Coronary artery (tissue), 2 donors: Measurements from ENCODE around the gene MAP1S.
"Not testable (repeated sequence)": the region's sequence is repeated elsewhere in the genome, so short reads cannot be mapped to it uniquely, and the experiment has no call there.

ENCODE experiments used
- DNase-seq: peaks from one replicate; pipeline ENCODE4 v3.0.0-alpha.2; 2017; ENCODE audit warnings: low spot score
- H3K27ac ChIP-seq, 2 donors: fragments of 200-600 bp; sonication (generic); one replicate each; pipeline ENCODE4 v1.5.1; 2016 to 2019
- H3K4me3 ChIP-seq: fragments of 200-600 bp; sonication (generic); 2 replicates; pipeline ENCODE4 v1.5.1; 2016; ENCODE audit warnings: mild to moderate bottlenecking, moderate library complexity
- CTCF ChIP-seq: fragments of 200-600 bp; sonication (generic); IDR thresholded peaks from one replicate; pipeline ENCODE4 v1.5.1; 2019; ENCODE audit warnings: antibody characterized with exemption

Gene MAP1S

GRCh38 chr19:17775245-17775927, 56.1 kb downstream of the MAP1S start:
- Histone ChIP-seq H3K4me3 (no peak overlapping the region), H3K27ac (no peak overlapping the region)
- no peak for DNase-seq
- TF ChIP-seq CTCF = no peak

GRCh38 chr19:17775991-17776803, 56.9 kb downstream of the MAP1S start:
- H3K27ac ChIP-seq = no peak overlapping the region
- H3K4me3 ChIP-seq = no peak overlapping the region
- TF ChIP-seq CTCF = no peak
- no peak for DNase-seq

- H3K27ac ChIP-seq, H3K4me3 ChIP-seq, DNase-seq: not testable (repeated sequence)
Observed at GRCh38 chr19:17777840-17778239, 58.6 kb downstream of the MAP1S start.

GRCh38 chr19:17778251-17778967, 59.1 kb downstream of the MAP1S start:
- Histone ChIP-seq H3K27ac (no peak overlapping the region), H3K4me3 (peak overlapping the region; percentile 53)
- TF ChIP-seq CTCF = no peak
- DNase-seq = no peak

GRCh38 chr19:17778968-17779929, 60.0 kb downstream of the MAP1S start:
- Histone ChIP-seq H3K4me3 (peak overlapping the region; percentile 53), H3K27ac (no peak overlapping the region)
- DNase-seq = no peak
- TF ChIP-seq CTCF = no peak

- TF ChIP-seq CTCF = no peak
- DNase-seq = no peak
- Histone ChIP-seq H3K4me3 (no peak overlapping the region), H3K27ac (no peak overlapping the region)
Observed at GRCh38 chr19:17780781-17781180, 61.5 kb downstream of the MAP1S start.

GRCh38 chr19:17783721-17784120, 64.4 kb downstream of the MAP1S start:
- not testable (repeated sequence) for H3K27ac ChIP-seq, DNase-seq, H3K4me3 ChIP-seq
